Measurements from ENCODE around the gene DIS3L2.
"Not testable (repeated sequence)": the region's sequence is repeated elsewhere in the genome, so short reads cannot be mapped to it uniquely, and the experiment has no call there.

The DIS3L2 gene

DNA sequence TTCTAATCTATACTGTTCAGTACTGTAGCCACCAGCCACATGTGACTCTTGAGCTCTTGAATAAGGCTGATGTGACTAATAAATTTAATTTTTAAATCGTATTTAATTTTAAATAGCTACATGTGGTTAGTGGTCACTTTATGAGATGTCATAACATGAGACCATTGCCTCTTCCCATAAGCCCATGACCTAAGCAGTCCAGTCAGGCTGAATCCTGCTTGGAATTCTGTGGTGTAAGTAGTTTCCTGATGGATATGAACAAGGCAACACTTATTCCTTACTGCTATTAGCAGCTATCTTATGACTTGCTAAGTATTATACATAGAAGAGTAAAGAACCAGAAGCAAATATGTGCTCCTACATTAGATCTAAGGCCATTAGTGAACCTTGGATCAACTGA is 150.0 kb downstream of the DIS3L2 start:
- in situ Hi-C loops (cut with HindIII; ENCODE audit: low sequenced_read_pairs): no loop called here

- in situ Hi-C loops (cut with HindIII; ENCODE audit: low sequenced_read_pairs): no loop called here
Observed at GRCh38 chr2:232113821-232114220, 152.3 kb downstream of the DIS3L2 start.

GRCh38 chr2:232115728-232116361 is 154.3 kb downstream of the DIS3L2 start:
- in situ Hi-C loops (cut with HindIII; ENCODE audit: low sequenced_read_pairs): not testable (repeated sequence)

DNA sequence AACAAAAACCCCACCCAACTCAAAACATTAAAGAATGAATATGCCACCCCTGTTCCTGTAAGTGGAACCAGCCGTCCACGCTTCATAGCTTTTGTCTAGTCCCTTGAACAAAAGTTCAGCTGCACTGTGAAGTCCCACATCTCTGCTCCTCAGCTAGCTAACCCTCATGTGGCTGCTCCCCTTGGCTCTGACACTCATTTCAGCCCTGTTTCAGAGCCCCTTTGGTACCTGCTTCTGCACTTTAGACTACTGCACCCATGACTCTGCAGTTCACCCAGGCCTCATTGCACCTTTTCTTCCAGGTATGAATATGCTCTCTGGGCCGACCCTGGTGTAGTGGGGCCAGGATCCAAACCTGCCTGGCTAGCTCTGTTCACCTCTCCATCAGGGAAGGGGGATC is 155.3 kb downstream of the DIS3L2 start:
- in situ Hi-C loops (cut with HindIII; ENCODE audit: low sequenced_read_pairs): no loop called here

- in situ Hi-C loops (cut with HindIII; ENCODE audit: low sequenced_read_pairs): no loop called here
Observed at GRCh38 chr2:232117413-232117812, 155.9 kb downstream of the DIS3L2 start.

DNA sequence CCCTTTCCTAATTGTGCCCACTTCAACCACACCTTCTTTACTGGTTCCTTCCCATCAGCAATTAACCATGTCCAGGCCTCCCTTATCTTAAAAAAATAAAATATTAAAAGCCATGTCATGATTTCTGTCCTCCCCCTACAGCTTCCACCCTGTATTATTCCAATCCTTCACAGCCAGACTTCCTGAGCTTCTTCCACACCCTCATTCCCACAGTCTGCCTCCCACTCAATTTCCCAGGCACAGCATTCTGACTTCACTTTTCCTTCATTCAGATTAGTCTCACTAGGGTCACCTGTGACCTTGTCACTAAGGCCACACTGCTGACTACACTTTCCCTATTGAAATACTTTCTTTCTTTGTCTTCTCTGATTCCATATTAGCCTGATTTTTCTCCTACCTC is 159.4 kb downstream of the DIS3L2 start:
- in situ Hi-C loops (cut with HindIII; ENCODE audit: low sequenced_read_pairs): no loop called here

- in situ Hi-C loops (cut with HindIII; ENCODE audit: low sequenced_read_pairs): no loop called here
Observed at GRCh38 chr2:232124309-232124708, 162.8 kb downstream of the DIS3L2 start.

GRCh38 chr2:232126301-232127099 is 165.0 kb downstream of the DIS3L2 start:
- in situ Hi-C loops (cut with HindIII; ENCODE audit: low sequenced_read_pairs): no loop called here

GRCh38 chr2:232129483-232129882 is 168.0 kb downstream of the DIS3L2 start:
- in situ Hi-C loops (cut with HindIII; ENCODE audit: low sequenced_read_pairs): no loop called here

DNA sequence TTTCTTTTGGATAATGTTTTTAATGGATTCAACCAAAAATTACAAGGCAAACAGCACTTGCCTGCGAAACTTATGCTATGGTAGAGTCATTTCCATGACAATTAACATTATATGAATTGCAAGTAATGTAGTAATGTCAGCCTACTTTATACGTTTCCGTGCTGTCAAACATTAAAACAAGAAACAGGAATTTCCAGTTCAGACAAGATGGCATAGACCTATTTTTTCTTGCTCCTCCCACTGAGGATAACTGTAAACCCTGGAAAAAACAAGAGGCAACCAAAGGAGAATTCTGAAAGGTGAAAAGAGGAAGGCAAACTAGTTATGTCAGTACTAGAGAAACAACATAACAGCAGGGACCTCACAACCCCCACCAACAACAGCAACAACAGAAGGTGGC is 170.7 kb downstream of the DIS3L2 start:
- in situ Hi-C loops (cut with HindIII; ENCODE audit: low sequenced_read_pairs): no loop called here

GRCh38 chr2:232133078-232133477 is 171.6 kb downstream of the DIS3L2 start:
- in situ Hi-C loops (cut with HindIII; ENCODE audit: low sequenced_read_pairs): no loop called here

- in situ Hi-C loops (cut with HindIII; ENCODE audit: low sequenced_read_pairs): no loop called here
Observed at GRCh38 chr2:232134939-232135338, 173.4 kb downstream of the DIS3L2 start.

GRCh38 chr2:232137356-232138147 is 176.0 kb downstream of the DIS3L2 start:
- in situ Hi-C loops (cut with HindIII; ENCODE audit: low sequenced_read_pairs): no loop called here

DNA sequence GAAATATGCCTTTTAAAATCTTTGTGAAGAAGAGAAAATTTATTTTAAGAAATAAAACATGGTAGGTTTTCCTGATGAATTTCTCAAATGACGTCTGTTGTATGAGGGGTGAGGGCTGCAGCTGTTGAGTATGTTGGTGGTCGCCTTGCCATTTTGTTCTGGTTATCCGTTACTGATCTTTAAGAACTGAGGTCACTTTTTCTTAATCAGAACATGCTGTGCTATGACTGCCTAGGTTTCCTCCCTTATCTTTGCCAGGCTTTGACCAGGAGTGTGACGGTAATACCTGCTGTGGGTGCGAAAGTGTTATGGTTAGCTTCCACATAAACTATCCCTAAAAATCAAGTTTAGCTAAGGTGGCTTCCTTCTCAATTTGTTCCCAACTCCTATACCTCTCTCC is 176.9 kb downstream of the DIS3L2 start:
- in situ Hi-C loops (cut with HindIII; ENCODE audit: low sequenced_read_pairs): no loop called here

DNA sequence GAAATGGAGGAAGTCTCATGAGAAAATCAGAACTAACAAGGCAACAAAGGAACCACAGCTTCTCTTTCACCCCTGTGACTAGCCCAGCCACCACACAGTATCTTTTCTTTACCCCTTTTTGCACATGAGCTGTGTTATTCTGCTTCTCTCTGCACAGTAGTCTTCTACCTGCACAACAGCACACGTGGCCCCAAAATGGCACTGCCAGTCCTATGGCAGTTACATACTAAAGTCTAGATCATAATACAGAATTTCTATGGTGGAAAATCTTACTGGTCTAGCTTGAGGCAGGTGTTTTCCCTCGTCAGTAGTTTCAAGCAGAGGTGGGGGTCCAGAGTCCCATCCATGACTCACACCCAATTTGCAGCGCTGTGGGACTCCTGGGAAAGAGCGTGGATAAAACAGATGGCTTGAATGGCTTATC is 177.7 kb downstream of the DIS3L2 start:
- in situ Hi-C loops (cut with HindIII; ENCODE audit: low sequenced_read_pairs): no loop called here

- in situ Hi-C loops (cut with HindIII; ENCODE audit: low sequenced_read_pairs): no loop called here
Observed at GRCh38 chr2:232139786-232140562, 178.5 kb downstream of the DIS3L2 start.

DNA sequence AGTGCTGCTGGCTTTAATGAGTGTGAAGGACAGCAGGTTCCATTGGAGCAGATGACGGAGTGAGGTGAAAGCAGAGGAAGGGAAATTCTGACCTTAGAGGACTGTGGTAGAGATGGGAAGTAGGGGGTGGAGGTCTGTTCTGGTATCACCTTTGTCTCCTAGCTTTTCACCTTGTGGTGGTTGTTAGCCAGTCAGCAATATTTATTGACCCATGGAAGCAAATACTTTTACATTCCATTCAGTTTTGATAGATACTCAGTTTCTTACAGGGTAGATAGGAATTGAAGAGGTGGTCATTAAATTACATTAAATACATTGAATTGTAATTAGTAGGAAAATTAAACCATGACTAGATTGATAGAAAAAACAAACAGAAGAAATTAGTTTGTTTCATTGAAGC is 180.1 kb downstream of the DIS3L2 start:
- in situ Hi-C loops (cut with HindIII; ENCODE audit: low sequenced_read_pairs): no loop called here

GRCh38 chr2:232142049-232142448 is 180.5 kb downstream of the DIS3L2 start:
- in situ Hi-C loops (cut with HindIII; ENCODE audit: low sequenced_read_pairs): no loop called here

DNA sequence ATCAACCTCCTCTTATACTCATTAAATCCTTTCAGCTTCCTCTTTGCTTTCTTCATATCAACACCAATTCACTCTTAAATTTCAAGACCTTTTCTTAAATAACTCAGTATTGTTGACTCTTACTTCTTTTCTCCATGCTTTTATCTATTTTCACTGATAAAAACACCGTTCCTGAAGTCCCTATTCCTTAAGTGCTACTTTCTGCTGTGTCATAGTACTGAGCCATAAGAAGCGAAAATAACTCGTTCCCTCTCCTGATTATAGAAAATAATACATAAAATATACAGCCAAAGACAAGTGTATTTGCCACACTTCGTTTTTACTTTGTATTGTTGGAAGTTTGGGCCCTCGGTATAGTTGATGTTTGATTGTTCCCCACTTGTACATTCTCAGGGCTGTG is 181.0 kb downstream of the DIS3L2 start:
- in situ Hi-C loops (cut with HindIII; ENCODE audit: low sequenced_read_pairs): no loop called here

DNA sequence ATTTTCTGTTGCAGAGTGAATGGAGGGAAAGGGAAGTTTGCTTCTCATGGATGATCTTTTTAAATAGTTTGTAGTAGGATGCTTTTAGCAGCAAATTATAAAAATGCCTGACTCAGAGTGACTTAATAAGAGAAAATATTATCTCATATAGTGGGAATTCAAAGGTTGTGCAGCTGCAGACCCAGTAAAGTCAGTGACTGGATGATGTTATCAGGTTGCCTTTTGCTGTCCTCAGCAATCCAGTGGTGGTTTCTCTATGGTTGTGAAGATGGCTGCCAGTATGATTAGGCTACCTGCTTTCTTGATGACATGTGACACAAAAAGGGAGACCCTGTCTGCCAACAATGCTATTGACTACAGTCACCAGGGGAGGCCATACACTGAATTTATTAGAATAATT is 184.8 kb downstream of the DIS3L2 start:
- in situ Hi-C loops (cut with HindIII; ENCODE audit: low sequenced_read_pairs): no loop called here
